Vagina (tissue), 2 donors: ENCODE data around the gene TAF1L. TPM values are rescaled to one million over a fixed set of nuclear protein-coding genes. Genes with fewer than 3 reads are reported as not detected.

Experiments used
- DNase-seq, 2 donors: peaks; one replicate each; pipeline ENCODE4 v3.0.0-alpha.2; 2017; ENCODE audit errors: extremely low spot score in 2 of 2
- H3K27ac ChIP-seq: fragments of 200-600 bp; sonication (generic); one replicate; pipeline ENCODE4 v1.5.1; 2019
- H3K27me3 ChIP-seq: fragments of 200-600 bp; sonication (generic); one replicate; pipeline ENCODE4 v1.5.1; 2019
- H3K36me3 ChIP-seq, 2 donors: fragments of 200-600 bp; sonication (generic); one replicate each; pipeline ENCODE4 v1.5.1; 2017 to 2019
- H3K4me1 ChIP-seq: fragments of 200-600 bp; sonication (generic); one replicate; pipeline ENCODE4 v1.5.1; 2019
- H3K4me3 ChIP-seq, 2 donors: fragments of 200-600 bp; sonication (generic); 1 replicate in 1 of 2; 2 replicates in 1 of 2; pipeline ENCODE4 v1.5.1; 2016 to 2019
- H3K9me3 ChIP-seq: fragments of 200-600 bp; sonication (generic); one replicate; pipeline ENCODE4 v1.5.1; 2019
- CTCF ChIP-seq, 3 experiments: fragments of 450-650 bp in 2 of 3; fragments of 200-600 bp in 1 of 3; sonication (generic) in 1 of 3; IDR thresholded peaks; one replicate each; pipeline ENCODE4 v1.5.1; 2017 to 2019; ENCODE audit warnings: antibody characterized with exemption in 3 of 3, mild to moderate bottlenecking in 2 of 3, moderate library complexity in 2 of 3
- POLR2A ChIP-seq, 2 donors: fragments of 450-650 bp; IDR thresholded peaks; one replicate each; pipeline ENCODE4 v1.6.1; 2017; ENCODE audit warnings: antibody characterized with exemption in 2 of 2, mild to moderate bottlenecking in 2 of 2, moderate library complexity in 2 of 2
- POLR2AphosphoS5 ChIP-seq, 2 donors: sonication (generic); formaldehyde crosslinking; IDR thresholded peaks; one replicate each; pipeline ENCODE4 v1.9.0; 2017; ENCODE audit warnings: antibody characterized with exemption in 2 of 2, mild to moderate bottlenecking in 2 of 2, low read depth in 1 of 2; ENCODE audit not compliant: insufficient read depth in 1 of 2
- intact Hi-C: fragments of 100-400 bp; cut with DNase I; formaldehyde crosslinking; loops from one replicate; pipeline ENCODE4 v1.15.1; 2023
- total RNA-seq: library from RNA; depleted of rRNA; stranded (reverse); fragments of >200 nt; gene quantifications from one replicate; pipeline ENCODE4 v1.2.3, GENCODE V29; 2016

TAF1L gene
- total RNA-seq, 1 donor from 2014 or later = not detected

GRCh38 chr9:32590898-32591297 lies 44.6 kb downstream of the TAF1L start:
- no peaks in the 10 kb centered on the region for H3K27me3 ChIP-seq
- no peak for DNase-seq
- intact Hi-C loops = no loop called here

GRCh38 chr9:32590476-32590875 lies 45.0 kb downstream of the TAF1L start:
- Histone ChIP-seq H3K27ac (no peak overlapping the region), H3K9me3 (no peaks in the 10 kb centered on the region), H3K27me3 (no peaks in the 10 kb centered on the region), H3K4me1 (no peaks in the 10 kb centered on the region), H3K4me3 (no peak overlapping the region), H3K36me3 (no peaks in the 10 kb centered on the region)
- intact Hi-C loops = no loop called here
- no peak for DNase-seq
- TF ChIP-seq CTCF (IDR thresholded peaks at IDR 0.05) (no peak), POLR2AphosphoS5 (IDR thresholded peaks at IDR 0.05; ENCODE audit: insufficient read depth in 1 of 2, low read depth in 1 of 2) (no peak), POLR2A (IDR thresholded peaks at IDR 0.05) (no peak)

More at GRCh38 chr9:32590898-32591297, 44.6 kb downstream of the TAF1L start:
- Histone ChIP-seq H3K4me3 (no peak overlapping the region), H3K9me3 (no peaks in the 10 kb centered on the region), H3K36me3 (no peaks in the 10 kb centered on the region), H3K27ac (no peak overlapping the region), H3K4me1 (no peaks in the 10 kb centered on the region)
- no peak for TF ChIP-seq CTCF (IDR thresholded peaks at IDR 0.05)
- TF ChIP-seq POLR2AphosphoS5 (IDR thresholded peaks at IDR 0.05; ENCODE audit: insufficient read depth in 1 of 2, low read depth in 1 of 2) = no peak
- no peak for TF ChIP-seq POLR2A (IDR thresholded peaks at IDR 0.05)

- TF ChIP-seq POLR2AphosphoS5 (IDR thresholded peaks at IDR 0.05; ENCODE audit: insufficient read depth in 1 of 2, low read depth in 1 of 2) (no peak), CTCF (IDR thresholded peaks at IDR 0.05) (peak in 1 of 3 experiments; percentile 17)
- Histone ChIP-seq H3K4me3 (no peak overlapping the region), H3K27me3 (no peaks in the 10 kb centered on the region), H3K36me3 (no peaks in the 10 kb centered on the region), H3K9me3 (no peaks in the 10 kb centered on the region), H3K27ac (no peak overlapping the region), H3K4me1 (no peaks in the 10 kb centered on the region)
- DNase-seq = no peak
- intact Hi-C loops = no loop called here
Measured at GRCh38 chr9:32589083-32589723, 46.3 kb downstream of the TAF1L start.

GRCh38 chr9:32587901-32588300 lies 47.6 kb downstream of the TAF1L start:
- Histone ChIP-seq H3K9me3 (no peaks in the 10 kb centered on the region), H3K36me3 (no peaks in the 10 kb centered on the region), H3K4me1 (no peaks in the 10 kb centered on the region), H3K27me3 (no peaks in the 10 kb centered on the region), H3K4me3 (no peak overlapping the region), H3K27ac (no peak overlapping the region)
- DNase-seq = no peak
- TF ChIP-seq POLR2AphosphoS5 (IDR thresholded peaks at IDR 0.05; ENCODE audit: insufficient read depth in 1 of 2, low read depth in 1 of 2) = no peak
- TF ChIP-seq CTCF (IDR thresholded peaks at IDR 0.05) = no peak
- TF ChIP-seq POLR2A (IDR thresholded peaks at IDR 0.05) = no peak
- intact Hi-C loops = no loop called here

GRCh38 chr9:32584784-32585183 lies 50.7 kb downstream of the TAF1L start:
- Histone ChIP-seq H3K27ac (no peak overlapping the region), H3K9me3 (no peaks in the 10 kb centered on the region), H3K4me1 (no peaks in the 10 kb centered on the region), H3K27me3 (no peaks in the 10 kb centered on the region), H3K36me3 (no peaks in the 10 kb centered on the region), H3K4me3 (no peak overlapping the region)
- DNase-seq = no peak
- intact Hi-C loops = no loop called here
- TF ChIP-seq POLR2A (IDR thresholded peaks at IDR 0.05) (no peak), POLR2AphosphoS5 (IDR thresholded peaks at IDR 0.05; ENCODE audit: insufficient read depth in 1 of 2, low read depth in 1 of 2) (no peak), CTCF (IDR thresholded peaks at IDR 0.05) (no peak)
